ENCODE measurements around the gene SPX.

SPX gene

DNA sequence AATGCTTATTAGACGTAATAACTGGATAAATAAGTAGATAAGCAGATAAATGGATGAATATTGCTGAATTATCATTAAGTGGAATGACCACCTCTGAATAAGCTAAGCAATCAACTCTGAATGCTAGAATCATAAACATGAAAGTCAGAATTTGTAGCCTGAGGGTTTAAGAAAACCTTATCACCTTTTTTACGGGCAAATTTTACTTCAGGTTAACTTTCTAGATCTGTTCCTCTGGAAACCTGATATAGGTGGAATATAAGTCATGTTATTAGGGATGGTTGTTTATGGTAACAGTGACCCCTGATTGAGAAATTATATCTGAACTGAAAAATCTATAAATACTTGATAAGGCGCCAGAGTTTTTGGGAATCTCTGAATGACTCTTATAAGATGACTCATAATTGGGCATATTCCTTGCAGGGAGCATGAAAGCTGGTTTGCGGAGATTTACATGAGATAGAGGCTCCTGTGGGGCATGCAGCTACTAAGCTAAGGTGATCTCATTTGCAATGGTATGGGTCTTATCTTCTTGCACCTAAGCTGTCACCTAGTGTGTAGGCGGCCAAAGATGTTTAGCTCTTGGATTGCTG is 12.1 kb downstream of the SPX start:
- TF ChIP-seq, protein P1, sequence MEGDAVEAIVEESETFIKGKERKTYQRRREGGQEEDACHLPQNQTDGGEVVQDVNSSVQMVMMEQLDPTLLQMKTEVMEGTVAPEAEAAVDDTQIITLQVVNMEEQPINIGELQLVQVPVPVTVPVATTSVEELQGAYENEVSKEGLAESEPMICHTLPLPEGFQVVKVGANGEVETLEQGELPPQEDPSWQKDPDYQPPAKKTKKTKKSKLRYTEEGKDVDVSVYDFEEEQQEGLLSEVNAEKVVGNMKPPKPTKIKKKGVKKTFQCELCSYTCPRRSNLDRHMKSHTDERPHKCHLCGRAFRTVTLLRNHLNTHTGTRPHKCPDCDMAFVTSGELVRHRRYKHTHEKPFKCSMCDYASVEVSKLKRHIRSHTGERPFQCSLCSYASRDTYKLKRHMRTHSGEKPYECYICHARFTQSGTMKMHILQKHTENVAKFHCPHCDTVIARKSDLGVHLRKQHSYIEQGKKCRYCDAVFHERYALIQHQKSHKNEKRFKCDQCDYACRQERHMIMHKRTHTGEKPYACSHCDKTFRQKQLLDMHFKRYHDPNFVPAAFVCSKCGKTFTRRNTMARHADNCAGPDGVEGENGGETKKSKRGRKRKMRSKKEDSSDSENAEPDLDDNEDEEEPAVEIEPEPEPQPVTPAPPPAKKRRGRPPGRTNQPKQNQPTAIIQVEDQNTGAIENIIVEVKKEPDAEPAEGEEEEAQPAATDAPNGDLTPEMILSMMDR (conservative IDR thresholded peaks at IDR 0.05), result no peak
- TF ChIP-seq ZFX (IDR thresholded peaks at IDR 0.05), result no peak

DNA sequence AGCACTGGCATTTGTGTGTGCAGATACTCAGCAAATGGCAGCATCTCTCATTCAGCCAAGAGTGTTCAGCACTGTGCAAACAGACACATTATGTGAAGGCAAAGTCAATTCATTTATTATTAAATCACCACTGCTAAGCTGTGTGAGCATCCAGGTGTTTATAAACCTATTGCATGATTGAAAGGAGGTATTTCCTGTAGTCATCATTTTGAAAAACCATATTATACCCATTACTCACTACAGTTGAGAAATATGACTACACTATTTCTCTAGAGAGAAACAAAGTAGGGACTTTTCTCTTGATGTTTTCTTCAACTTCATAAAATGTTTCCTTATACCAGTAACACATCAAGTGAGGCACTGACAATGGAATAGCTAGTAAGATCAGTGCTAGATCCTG is 13.7 kb downstream of the SPX start:
- TF ChIP-seq, protein P1 (conservative IDR thresholded peaks at IDR 0.05), result no peak
- TF ChIP-seq ZFX (IDR thresholded peaks at IDR 0.05), result no peak

More for the DNA sequence above, 12.1 kb downstream of the SPX start:
- H3K27ac ChIP-seq, result no peak overlapping the region

DNA sequence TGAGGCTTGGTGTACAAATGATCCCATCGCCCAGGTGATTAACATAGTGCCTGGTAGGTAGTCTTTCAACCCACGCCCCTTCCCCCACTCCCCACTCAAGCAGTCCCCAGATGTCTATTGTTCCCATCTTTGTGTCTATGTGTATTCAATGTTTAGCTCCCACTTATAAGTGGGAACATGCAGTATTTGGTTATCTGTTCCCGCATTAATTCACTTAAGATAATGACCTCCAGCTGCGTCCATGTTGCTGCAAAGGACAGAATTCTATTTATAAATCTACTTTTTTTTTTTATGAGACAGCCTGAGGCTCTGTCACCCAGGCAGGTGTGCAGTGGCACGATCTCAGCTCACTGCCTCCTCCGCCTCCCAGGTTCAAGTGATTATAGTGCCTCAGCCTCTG is 15.7 kb downstream of the SPX start:
- H3K27ac ChIP-seq, result no peak overlapping the region
- no peak for TF ChIP-seq ZFX (IDR thresholded peaks at IDR 0.05)
- TF ChIP-seq, protein P1 (conservative IDR thresholded peaks at IDR 0.05), result no peak

More for the DNA sequence above, 13.7 kb downstream of the SPX start:
- H3K27ac ChIP-seq, result no peak overlapping the region

DNA sequence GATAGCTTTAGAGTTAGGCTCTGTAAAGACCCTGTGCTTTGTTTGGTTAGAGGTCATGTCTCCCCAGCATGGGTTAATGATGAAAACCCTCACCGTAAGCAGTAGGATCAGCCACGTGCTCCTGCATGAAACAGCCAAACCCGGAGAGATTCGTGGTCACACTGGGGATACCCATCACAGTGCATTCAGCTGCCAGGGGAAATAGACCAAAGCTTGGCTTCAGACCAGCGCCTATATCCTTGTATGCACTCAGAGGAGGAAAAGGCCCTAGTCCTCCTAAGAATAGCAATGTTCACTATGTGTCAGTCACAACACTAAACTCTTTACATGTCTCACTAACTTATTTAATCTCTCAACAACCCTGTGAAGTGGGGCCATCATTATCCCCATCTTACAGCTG is 16.3 kb downstream of the SPX start:
- no peak overlapping the region for H3K27ac ChIP-seq
- no peak for TF ChIP-seq ZFX (IDR thresholded peaks at IDR 0.05)
- TF ChIP-seq, protein P1 (conservative IDR thresholded peaks at IDR 0.05), result no peak

DNA sequence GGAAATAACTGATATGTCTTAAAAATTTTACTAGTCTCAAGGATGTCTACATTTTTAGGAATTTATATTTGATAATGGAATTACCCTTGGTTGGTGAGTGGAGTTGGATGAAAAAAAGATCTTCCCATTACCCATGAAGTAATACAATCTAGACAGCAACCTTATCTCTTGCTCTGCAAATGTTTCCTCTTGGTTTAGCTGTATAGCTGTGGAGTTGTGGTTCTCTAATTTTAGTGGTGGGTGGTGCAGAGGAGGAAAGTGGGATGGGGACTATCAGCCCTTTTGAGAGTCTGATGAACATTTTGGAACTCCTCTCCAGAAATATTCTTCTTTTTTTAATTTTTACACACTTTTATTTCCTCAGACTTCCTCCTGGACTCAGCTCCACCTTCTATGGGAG is 17.1 kb downstream of the SPX start:
- TF ChIP-seq, protein P1 (conservative IDR thresholded peaks at IDR 0.05), result no peak
- TF ChIP-seq ZFX (IDR thresholded peaks at IDR 0.05), result no peak
- no peak overlapping the region for H3K27ac ChIP-seq

DNA sequence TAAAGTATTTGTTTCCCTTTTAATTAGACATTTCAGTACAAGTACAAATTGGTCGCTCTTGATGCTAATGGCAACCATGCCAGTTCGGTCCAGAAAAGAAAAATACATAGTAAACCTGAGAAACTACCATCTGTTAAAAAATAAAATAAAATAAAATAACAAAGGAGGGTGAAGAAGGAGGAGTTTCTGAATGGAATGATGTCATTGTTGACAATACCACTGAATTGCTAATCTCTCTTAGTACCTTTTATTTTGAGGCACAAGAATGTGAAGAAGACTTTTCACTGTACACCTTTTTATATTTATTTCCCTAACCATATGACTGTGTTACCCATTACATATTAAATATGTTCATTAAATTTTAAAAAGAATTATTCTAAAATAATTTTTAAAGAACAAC is 19.5 kb downstream of the SPX start:
- TF ChIP-seq, protein P1 (conservative IDR thresholded peaks at IDR 0.05), result no peak
- TF ChIP-seq ZFX (IDR thresholded peaks at IDR 0.05), result no peak

DNA sequence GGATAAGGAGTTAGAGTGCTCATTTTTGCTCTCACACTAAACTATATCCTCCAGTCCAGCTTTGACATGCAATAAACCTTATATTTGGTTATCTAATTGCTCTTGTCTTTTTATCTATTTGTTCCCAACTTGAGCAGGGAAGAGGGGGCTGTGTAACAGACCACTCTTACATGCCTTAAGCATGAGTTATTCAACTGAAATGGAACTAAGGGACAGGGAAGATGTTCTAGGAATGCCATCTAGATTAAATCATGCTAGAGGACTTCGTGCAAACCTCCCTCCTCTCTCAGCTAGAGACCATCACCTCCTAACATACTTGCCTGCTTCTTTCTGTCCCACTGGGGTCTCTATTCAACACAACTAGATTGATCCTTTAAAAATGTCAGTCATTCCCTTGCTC is 20.6 kb downstream of the SPX start:
- no peak for TF ChIP-seq ZFX (IDR thresholded peaks at IDR 0.05)
- TF ChIP-seq, protein P1 (conservative IDR thresholded peaks at IDR 0.05), result no peak
- no peak overlapping the region for H3K27ac ChIP-seq

More for the DNA sequence above, 19.5 kb downstream of the SPX start:
- H3K27ac ChIP-seq, result no peak overlapping the region

Data from C4-2B (cell line).